Fibroblast of skin of right quadriceps (primary cell): Measurements from ENCODE around the gene RPS27L.
"Not testable (repeated sequence)": the region's sequence is repeated elsewhere in the genome, so short reads cannot be mapped to it uniquely, and the experiment has no call there.

Experiments used
- DNase-seq: peaks from one replicate; pipeline ENCODE4 v3.0.0-alpha.2; 2013

RPS27L gene

DNA sequence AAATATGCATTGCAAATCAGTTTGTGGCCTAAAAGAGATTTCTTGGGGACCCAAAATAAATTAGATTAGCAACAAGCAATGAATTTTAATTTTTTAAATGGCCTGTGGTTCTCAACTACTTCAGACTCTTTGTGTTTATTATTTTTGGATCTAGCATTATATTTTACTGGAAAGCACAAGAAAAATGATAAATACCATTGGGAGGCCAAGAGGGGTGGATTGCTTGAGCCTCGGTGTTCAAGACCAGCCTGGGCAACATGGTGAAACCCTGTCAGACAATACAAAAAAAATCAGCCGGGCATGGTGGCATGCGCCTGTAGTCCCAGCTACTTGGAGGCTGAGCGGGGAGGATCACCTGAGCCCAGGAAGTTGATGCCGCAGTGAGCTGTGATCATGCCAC, 22.0 kb downstream of the RPS27L start:
- DNase-seq = no peak

DNA sequence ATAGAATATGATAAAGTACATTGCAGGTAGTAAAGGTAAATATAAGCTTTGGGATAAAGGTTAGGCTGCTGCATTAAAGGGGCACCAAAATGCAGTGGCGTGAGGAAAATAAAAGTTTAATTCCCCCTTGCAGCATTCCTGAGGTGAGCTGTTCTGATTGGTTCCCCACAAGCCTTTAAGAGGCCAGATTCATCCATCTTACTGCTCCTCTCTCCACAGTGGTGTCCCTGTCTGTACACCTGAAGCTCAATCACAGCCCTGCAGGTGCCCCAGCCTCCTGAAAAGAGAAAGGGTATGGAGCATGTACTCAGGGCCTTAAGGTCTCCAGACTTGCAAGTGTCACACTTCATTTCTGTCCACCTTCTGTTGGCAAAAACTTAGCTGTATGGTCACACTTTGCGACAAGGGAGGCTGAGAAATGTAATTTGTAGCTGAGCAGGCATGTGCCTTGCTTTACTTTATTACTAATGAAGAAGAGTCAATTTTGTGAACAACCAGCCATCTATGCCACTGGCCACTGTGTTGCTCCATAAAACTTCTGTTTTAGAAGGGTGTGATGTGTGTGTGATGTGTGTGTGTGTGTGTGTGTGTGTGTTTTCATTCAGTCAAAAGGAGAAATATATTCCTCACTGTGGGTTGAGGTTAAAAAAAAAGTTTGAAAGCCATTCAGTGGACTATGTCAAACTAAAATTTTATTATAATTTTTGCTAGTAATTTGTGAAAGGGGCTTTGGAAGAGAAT, 22.9 kb downstream of the RPS27L start:
- no peak for DNase-seq

DNA sequence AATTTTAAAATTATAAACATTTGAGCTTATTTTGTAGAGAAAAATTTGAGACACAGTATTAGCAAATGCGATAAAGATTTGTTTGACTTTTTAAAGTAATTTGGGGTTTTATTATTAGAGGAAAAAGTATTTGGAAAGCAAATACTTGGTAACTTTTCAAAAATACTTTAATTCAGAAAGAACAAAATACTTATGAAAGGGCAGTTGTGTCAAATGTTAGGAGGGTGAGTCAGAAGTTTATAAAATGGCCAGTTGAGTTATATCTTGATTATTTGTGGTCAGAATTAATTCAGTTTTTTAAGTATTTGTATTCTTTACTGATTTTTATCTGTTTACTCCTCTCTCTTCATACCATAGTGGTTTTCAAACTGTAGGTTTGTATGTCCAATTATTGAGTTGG, 23.5 kb downstream of the RPS27L start:
- DNase-seq = peak; percentile 39

DNA sequence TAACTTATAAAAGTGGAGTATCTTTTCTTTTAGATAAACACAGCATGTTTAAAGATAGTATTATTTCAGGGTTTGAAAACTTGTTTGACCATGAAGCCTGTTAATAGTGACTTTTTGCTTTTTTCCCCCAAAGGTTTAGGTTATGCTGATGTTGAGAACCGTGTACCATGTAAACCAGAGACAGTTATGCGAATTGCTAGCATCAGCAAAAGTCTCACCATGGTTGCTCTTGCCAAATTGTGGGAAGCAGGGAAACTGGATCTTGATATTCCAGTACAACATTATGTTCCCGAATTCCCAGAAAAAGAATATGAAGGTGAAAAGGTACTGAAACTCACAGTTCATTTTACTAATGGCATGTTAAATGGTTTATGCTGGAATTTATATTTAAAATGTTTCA, 30.6 kb downstream of the RPS27L start:
- DNase-seq = no peak

DNA sequence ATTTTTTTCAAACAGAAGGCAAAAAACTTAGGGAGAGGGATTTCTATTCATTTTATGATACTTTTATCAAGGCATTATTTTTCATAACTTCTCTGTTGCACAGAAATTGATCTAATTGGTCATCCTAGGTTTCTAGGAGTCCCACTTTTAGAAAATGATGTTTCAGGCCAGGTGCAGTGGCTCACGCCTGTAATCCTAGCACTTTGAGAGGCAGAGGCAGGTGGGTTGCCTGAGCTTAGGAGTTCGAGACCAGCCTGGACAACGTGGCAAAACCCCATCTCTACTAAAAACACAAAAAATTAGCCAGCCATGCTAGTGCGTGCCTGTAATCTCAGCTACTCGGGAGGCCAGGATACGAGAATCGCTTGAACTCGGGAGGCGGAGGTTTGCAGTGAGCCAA, 32.8 kb downstream of the RPS27L start:
- DNase-seq = no peak

DNA sequence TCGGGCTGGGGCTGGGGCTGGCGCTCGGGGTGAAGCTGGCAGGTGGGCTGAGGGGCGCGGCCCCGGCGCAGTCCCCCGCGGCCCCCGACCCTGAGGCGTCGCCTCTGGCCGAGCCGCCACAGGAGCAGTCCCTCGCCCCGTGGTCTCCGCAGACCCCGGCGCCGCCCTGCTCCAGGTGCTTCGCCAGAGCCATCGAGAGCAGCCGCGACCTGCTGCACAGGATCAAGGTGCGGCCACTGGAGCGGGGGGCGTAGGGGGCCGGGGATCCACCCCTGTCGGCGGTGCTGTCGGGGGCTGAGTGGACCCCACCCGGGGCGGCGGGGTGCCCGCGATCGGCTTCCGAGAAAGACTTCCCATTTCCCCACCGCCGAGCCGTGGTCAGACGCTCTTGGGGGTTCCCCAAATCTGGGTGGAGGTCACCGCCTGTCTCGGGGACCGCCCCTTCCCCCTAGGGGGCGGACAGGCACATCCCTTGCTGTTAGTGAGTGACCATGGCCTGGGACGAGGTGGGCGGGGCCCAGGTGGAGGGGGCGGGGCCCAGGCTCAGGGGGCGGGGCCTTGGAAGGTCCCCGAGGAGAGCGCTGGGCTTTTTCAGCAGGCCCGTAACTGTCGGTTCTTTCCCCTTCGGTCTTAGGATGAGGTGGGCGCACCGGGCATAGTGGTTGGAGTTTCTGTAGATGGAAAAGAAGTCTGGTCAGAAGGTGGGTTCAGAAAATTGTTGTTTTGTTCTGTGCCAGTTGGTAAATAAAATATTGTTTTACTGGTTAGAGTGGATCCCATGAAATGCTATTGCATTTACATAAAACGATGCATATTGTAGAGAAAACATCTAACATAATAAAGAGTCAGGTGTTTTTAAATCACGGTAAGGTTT, 35.0 kb downstream of the RPS27L start:
- DNase-seq = peak; percentile 70

DNA sequence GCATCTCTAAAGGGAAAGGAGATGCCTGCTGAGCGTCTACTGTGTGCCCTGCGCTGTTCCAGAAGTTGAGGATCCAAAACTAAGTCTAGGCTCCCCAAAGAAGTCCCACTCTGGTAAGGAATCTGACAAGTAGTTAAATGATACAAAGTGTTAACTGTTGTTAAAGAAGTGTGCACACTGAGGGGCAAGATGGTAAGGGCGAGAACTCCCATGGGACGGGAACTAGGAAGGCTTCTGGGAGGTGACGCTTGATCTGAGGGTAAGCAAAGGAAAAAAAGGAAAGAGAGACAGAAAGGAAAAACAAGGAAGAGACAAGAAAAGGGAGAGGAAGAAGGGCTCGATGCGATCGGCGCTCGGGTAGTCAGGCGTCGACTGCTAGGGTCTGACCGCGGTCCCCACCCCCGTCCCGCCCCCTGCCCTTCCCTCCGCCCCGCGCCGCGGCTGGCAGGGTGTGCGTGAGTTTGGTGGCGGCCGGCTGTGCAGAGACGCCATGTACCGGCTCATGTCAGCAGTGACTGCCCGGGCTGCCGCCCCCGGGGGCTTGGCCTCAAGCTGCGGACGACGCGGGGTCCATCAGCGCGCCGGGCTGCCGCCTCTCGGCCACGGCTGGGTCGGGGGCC, 35.8 kb downstream of the RPS27L start, which contains the start of gene LACTB:
LACTB (plus strand) TSS at position 480 of the 620 bp plus-strand sequence; CDS start at position 491, 11 bp downstream.
- DNase-seq = peak; percentile 89

DNA sequence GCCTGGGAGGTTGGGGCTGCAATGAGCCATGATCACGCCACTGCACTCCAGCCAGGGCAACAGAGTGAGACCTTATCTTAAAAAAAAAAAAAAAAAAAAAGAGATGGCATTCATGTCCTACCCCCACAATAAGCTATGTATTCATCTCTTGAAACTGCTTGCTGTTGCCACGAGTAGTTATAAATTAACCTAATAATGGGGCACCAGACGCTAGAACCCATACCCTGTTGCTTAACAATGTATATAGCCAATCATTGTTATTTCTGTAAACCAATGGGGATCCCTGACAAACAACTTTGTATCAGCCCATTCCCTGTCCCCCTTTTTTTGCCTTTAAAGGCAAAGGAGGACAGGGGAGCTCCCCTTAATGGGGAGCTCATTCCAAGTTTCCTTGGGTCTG, 38.4 kb downstream of the RPS27L start:
- no peak for DNase-seq

DNA sequence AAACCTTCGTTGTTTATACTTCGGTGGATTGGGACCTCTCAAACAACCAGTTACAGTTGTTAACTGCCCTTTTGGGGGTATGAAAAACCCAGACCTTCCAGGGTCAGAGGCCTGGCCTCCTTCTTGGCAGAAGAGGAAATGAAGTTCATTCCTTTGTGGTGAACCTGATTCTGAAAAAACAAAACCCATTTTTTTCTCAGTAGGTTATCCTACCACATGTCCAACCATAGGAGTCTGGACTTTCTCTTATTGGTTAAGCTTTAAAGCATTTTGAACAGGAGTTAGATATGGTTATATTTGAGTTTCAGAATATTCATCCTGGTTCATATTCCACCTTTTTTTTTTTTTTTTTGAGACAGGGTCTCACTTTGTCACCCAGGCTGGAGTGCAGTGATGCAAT, 42.8 kb downstream of the RPS27L start:
- DNase-seq = no peak

DNA sequence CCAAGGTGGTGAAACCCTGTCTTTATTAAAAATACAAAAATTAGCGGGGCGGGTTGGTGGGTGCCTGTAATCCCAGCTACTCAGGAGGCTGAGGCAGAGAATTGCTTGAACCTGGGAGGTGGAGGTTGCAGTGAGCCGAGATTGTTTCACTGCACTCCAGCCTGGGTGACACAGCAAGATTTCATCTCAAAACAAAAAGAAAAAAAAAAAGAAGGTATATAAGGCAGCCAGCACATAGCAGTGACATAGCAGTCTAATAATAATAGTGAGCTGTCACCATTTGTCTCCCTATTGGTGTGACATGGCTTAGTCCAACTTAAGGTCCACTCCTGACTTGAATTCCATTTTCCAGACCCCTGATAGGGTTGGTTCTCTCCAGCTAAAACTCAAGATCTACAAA, 44.4 kb downstream of the RPS27L start:
- no peak for DNase-seq

DNA sequence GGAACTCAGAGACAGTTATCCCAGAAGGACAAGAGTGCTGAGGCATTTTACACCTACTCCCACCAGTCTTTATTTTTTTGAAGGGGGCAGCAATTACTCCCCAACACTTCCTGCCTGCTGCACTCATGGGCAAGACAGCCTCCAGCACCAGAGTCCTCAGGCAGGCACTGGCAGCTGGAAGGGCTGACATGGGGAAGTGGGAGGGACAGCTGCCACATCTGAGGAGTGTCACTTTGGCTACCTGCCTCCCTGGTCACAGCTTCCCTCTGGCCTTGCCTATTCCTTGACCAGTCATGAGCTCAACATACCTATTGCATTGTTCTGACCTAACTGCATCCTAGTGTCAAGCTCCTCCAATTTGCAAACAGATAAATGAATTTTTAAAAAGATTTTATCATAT, 45.8 kb downstream of the RPS27L start:
- DNase-seq = no peak

DNA sequence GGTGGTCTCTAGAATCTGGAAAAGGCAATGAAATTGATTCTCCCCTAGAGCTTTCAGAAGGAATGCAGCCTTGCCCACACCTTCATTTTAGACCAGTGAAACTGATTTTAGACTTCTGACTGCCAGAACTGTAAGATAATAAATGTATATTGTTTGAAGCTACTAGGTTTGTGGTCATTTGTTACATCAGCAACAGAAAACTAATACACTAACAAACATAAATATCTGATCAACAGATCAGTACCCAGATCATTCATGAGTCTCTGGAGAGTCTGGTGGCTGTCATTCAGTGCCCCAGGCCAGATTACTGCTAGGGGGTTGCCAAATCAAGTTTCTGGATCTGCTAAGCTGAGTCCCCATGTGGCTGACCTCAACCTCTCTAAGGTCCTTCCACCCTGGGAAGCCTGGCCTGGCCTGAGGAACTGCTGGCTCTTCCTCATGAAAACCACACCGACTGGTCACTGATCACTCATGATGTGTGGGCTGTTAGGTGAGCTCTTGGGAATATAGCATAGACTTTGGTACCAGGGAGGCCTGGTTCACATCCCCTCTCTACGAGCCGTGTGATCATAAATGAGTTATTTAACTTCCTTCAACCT, 46.8 kb downstream of the RPS27L start:
- DNase-seq = no peak

DNA sequence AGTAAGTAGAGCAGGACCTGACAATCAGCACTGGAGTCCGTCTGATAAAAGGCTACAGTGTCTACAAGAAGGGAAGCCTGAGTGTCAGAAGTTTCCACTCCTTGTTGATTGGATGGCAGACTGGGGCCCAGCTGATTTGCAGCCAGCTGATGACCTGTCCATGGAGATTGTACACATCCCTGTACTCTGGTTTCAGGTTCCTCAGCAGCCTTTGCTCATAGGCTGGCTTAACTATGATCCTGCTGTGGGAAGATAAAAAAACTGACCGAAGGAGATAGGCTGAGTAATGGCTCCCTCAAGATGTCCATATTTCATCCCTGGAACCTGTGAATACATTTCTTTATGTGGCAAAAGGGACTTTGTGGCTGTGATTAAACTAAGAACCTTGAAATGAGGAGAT, 47.4 kb downstream of the RPS27L start:
- DNase-seq = no peak

DNA sequence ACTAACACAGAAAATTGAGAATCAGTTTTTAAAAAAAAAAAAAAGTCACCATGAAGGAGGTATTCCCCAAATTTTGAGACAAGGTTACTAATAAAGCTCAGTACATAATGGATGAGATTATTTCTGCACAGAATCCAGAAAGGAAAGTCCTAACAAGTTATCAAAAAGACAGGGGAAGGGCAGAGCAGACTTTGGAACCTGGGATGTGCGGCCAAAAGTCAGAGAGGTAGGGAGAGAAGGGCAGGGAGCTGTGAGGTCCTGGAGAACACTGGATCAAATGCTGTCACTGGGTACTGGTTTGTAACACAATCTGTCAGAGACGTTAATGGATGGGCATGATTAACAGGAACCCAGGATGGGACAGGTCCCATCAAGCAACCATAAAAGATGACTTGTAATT, 47.8 kb downstream of the RPS27L start:
- no peak for DNase-seq

DNA sequence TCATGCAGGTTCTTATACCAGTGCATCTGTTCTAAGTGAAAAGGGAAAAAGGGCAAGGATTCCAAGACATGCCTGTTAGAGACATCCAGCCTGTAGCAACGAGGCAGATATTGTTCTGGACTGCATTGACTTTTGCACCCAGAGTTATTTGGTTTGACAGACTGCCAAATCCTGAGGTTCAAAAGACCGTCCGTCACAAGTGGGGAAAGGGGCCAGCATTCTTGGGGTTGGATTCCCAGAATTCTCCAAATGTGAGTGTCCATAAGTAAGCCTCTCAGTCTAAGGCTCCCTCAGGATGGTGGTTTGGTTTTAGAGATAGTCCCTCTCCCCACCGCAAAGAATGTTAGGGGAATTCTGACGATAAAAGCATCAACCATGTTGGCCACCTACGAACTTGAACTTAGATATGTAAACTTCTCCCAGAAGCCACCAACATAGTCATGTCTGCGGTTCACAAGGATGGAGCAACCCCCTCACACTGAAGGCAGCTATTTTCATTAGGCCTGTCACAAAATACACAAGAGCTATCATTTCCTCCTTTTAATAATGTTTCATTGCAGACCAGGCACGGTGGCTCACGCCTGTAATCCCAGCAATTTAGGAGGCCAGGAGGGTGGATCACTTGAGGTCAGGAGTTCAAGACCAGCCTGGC, 49.3 kb downstream of the RPS27L start:
- peak; percentile 100 for DNase-seq

DNA sequence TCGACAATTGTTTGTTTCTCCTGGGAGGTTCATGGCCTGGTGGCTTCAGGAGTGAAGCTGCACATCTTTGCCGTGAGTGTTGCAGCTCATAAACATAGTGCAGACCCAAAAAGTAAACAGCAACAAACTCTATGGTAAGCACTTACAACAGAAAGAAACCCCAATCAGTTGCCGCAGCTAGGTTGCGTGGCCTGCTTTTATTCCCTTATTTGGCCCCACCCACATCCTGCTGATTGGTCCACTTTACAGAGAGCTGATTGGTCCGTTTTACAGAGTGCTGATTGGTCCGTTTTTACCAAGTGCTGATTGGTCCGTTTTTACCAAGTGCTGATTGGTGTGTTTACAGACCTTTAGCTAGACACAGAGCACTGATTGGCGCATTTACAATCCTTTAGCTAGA, 51.9 kb downstream of the RPS27L start:
- not testable (repeated sequence) for DNase-seq

DNA sequence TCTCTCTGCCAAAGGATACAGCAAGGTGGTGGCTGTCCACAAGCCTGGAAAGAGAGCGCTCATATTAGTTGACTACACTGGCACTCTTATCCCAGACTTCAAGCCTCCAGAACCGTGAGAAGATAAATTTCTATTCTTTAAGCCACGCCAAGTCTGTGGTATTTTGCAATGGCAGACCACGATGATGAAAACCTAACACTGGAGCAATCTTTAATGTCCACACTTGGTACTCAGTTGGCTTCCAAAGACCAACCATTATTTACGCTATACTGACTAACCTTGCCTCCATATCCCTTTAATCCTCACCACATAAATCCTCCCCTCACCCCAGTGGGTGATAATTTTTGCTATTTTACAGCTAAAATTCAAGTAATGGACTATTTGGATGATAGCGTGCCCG, 52.5 kb downstream of the RPS27L start:
- peak; percentile 89 for DNase-seq

DNA sequence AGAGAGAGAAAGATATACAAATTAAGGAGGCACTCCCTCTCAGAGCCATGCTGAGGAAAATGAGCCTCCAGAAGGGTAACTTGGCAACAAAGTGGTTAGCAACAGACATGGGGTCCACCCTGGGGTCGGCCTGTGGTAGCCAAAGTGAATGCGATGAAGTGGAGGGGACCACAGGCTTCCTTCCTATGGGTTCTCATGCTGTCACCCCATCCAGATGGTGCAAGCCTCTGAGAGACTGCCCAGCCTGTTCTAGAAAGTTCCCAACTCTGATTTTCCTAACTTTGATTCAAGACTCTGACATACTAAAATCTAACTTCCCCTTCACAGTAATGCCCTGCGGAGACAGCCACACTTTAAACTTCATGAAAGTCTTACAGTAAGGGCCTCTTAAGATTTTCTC, 53.9 kb downstream of the RPS27L start:
- no peak for DNase-seq

DNA sequence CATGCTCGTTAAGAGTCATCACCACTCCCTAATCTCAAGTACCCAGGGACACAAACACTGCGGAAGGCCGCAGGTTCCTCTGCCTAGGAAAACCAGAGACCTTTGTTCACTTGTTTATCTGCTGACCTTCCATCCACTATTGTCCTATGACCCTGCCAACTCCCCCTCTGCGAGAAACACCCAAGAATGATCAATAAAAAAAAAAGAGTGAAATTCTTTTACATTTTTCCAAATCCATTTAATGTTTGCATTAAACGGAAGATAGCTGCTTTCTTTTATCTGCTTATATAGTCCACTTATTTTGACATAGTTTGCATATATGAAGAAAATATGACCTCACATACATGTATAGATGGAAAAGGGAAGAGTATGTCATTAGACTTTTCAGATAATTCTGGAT, 57.7 kb downstream of the RPS27L start:
- DNase-seq = not testable (repeated sequence)

DNA sequence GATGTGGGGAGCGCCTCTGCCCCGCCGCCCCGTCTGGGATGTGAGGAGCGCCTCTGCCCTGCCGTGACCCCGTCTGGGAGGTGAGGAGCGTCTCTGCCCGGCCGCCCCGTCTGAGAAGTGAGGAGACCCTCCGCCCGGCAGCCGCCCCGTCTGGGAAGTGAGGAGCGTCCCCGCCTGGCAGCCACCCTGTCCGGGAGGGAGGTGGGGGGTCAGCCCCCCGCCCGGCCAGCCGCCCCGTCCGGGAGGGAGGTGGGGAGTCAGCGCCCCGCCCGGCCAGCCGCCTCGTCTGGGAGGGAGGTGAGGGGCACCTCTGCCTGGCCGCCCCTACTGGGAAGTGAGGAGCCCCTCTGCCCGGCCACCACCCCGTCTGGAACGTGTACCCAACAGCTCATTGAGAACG, 58.4 kb downstream of the RPS27L start:
- not testable (repeated sequence) for DNase-seq
